Retinal pigment epithelial cell (primary cell): ENCODE data around the gene IGDCC3.
"Not testable (repeated sequence)": the region's sequence is repeated elsewhere in the genome, so short reads cannot be mapped to it uniquely, and the experiment has no call there.

ENCODE experiments used
- DNase-seq: peaks from one replicate; pipeline ENCODE4 v3.0.0-alpha.2; 2010; ENCODE audit warnings: low read depth
- H3K4me3 ChIP-seq: 2 replicates; pipeline ENCODE4 v1.5.1; 2011; ENCODE audit warnings: mild to moderate bottlenecking, low read length, control low read depth, moderate library complexity
- TF ChIP-seq, protein P1 (sequence below): conservative IDR thresholded peaks from 2 replicates; pipeline ENCODE4 v1.5.1; 2011; ENCODE audit warnings: low read depth, low read length, control low read depth, inconsistent platforms

The IGDCC3 gene

GRCh38 chr15:65363306-65363705, 14.5 kb downstream of the IGDCC3 start:
- H3K4me3 ChIP-seq, result no peak overlapping the region
- DNase-seq, result no peak
- TF ChIP-seq, protein P1, sequence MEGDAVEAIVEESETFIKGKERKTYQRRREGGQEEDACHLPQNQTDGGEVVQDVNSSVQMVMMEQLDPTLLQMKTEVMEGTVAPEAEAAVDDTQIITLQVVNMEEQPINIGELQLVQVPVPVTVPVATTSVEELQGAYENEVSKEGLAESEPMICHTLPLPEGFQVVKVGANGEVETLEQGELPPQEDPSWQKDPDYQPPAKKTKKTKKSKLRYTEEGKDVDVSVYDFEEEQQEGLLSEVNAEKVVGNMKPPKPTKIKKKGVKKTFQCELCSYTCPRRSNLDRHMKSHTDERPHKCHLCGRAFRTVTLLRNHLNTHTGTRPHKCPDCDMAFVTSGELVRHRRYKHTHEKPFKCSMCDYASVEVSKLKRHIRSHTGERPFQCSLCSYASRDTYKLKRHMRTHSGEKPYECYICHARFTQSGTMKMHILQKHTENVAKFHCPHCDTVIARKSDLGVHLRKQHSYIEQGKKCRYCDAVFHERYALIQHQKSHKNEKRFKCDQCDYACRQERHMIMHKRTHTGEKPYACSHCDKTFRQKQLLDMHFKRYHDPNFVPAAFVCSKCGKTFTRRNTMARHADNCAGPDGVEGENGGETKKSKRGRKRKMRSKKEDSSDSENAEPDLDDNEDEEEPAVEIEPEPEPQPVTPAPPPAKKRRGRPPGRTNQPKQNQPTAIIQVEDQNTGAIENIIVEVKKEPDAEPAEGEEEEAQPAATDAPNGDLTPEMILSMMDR, result no peak

DNA sequence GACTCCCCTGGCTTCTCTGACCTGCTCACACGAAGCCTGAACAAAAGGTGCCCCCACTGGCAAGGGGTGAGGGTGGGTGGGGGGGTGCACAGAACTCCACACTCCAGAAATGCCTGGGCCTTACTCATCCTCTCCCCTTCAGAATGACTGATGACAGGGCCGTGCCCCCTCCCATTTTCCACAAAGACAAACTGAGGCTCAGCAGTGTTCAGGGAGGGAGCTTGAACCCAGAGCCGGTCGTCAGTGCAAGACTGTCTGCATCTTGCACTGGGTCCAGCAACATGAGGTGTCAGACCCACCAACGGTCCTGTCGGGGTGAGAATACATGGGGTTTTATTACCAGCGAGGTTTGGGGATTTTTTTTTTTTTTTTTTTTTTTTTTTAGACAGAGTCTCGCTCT, 15.3 kb downstream of the IGDCC3 start:
- no peak for DNase-seq
- no peak overlapping the region for H3K4me3 ChIP-seq
- TF ChIP-seq, protein P1, result no peak

GRCh38 chr15:65361708-65362459, 15.9 kb downstream of the IGDCC3 start:
- no peak for DNase-seq
- TF ChIP-seq, protein P1, result no peak
- no peak overlapping the region for H3K4me3 ChIP-seq

- TF ChIP-seq, protein P1, result no peak
- no peak overlapping the region for H3K4me3 ChIP-seq
- DNase-seq, result no peak
Measured at GRCh38 chr15:65360506-65360905, 17.3 kb downstream of the IGDCC3 start.

DNA sequence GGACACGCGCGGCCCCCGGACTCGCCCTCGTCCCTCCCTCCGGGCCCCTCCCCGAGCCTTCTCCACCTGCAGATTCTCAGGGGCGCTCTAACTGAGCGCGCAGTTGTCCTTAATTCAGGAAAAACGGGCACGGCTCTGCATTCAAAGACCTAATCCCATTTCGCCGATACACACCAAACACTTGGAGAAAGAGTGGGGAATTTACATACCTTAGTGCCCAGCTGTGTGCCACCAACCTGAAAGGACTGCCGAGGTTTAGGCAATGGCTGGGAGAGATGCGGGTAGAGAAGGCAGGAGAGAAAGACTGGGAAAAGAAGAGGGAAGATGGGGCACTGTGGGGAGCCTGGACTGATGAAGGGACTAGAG, 21.8 kb downstream of the IGDCC3 start:
- TF ChIP-seq, protein P1, result no peak
- no peak for DNase-seq
- H3K4me3 ChIP-seq, result peak overlapping the region; percentile 49

- DNase-seq, result no peak
- H3K4me3 ChIP-seq, result peak overlapping the region; percentile 49
- TF ChIP-seq, protein P1, result no peak
Measured at GRCh38 chr15:65355173-65355987, 22.4 kb downstream of the IGDCC3 start.

GRCh38 chr15:65354835-65355172, 23.0 kb downstream of the IGDCC3 start:
- DNase-seq, result no peak
- TF ChIP-seq, protein P1, result no peak
- H3K4me3 ChIP-seq, result no peak overlapping the region

GRCh38 chr15:65351972-65352371, 25.8 kb downstream of the IGDCC3 start:
- DNase-seq, H3K4me3 ChIP-seq: not testable (repeated sequence)
